Measurements from ENCODE around the gene SH2D3C.

The SH2D3C gene

DNA sequence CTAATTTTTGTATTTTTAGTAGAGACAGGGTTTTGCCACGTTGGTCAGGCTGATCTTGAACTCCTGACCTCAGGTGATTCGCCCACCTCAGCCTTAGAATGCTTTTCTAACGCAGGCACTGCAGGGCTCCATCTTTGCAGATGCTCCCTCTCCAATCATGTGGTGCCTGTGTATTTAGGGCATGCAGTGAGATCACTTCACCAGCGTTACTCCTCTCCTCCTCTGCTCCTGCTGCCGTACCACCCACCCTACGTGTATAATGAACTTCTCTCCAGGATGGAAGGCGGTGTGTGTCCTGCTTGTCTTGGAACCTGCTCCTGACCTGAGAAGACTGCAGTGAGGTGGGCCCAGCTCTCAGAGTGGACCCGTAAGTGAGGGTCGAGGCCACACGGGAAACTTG lies 85.3 kb downstream of the SH2D3C start (continued):
- TF ChIP-seq, protein P1, sequence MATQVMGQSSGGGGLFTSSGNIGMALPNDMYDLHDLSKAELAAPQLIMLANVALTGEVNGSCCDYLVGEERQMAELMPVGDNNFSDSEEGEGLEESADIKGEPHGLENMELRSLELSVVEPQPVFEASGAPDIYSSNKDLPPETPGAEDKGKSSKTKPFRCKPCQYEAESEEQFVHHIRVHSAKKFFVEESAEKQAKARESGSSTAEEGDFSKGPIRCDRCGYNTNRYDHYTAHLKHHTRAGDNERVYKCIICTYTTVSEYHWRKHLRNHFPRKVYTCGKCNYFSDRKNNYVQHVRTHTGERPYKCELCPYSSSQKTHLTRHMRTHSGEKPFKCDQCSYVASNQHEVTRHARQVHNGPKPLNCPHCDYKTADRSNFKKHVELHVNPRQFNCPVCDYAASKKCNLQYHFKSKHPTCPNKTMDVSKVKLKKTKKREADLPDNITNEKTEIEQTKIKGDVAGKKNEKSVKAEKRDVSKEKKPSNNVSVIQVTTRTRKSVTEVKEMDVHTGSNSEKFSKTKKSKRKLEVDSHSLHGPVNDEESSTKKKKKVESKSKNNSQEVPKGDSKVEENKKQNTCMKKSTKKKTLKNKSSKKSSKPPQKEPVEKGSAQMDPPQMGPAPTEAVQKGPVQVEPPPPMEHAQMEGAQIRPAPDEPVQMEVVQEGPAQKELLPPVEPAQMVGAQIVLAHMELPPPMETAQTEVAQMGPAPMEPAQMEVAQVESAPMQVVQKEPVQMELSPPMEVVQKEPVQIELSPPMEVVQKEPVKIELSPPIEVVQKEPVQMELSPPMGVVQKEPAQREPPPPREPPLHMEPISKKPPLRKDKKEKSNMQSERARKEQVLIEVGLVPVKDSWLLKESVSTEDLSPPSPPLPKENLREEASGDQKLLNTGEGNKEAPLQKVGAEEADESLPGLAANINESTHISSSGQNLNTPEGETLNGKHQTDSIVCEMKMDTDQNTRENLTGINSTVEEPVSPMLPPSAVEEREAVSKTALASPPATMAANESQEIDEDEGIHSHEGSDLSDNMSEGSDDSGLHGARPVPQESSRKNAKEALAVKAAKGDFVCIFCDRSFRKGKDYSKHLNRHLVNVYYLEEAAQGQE (tag by site-specific recombination; IDR thresholded peaks at IDR 0.05), result no peak

DNA sequence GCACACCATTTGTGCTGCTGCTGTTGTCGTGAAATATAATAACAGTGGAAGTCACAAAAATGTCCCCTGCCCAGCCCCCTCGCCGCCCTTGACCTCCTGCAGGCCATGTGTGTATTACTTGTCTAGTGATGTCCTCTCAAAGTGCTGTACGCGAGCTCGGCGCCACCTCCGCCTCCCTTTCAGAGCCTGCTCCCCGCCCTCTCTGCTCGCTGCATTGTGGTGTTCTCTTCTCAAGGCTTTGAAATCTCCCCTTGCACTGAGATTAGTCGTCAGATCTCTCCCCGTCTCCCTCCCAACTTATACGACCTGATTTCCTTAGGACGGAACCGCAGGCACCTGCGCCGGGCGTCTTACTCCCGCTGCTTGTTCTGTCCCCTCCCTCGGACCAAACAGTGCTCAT lies 86.4 kb downstream of the SH2D3C start:
- TF ChIP-seq GLI4 (tag by site-specific recombination; IDR thresholded peaks at IDR 0.05), result no peak
- no peak for TF ChIP-seq ZNF514 (tag by site-specific recombination; IDR thresholded peaks at IDR 0.05)
- TF ChIP-seq ZNF585B (tag by site-specific recombination; IDR thresholded peaks at IDR 0.05), result no peak
- no peak for TF ChIP-seq ZNF596 (tag by site-specific recombination; IDR thresholded peaks at IDR 0.05)
- TF ChIP-seq ZNF423 (tag by site-specific recombination; IDR thresholded peaks at IDR 0.05), result no peak
- no peak for TF ChIP-seq ZNF660 (tag by site-specific recombination; IDR thresholded peaks at IDR 0.05)
- TF ChIP-seq, protein P2, sequence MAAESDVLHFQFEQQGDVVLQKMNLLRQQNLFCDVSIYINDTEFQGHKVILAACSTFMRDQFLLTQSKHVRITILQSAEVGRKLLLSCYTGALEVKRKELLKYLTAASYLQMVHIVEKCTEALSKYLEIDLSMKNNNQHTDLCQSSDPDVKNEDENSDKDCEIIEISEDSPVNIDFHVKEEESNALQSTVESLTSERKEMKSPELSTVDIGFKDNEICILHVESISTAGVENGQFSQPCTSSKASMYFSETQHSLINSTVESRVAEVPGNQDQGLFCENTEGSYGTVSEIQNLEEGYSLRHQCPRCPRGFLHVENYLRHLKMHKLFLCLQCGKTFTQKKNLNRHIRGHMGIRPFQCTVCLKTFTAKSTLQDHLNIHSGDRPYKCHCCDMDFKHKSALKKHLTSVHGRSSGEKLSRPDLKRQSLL (tag by site-specific recombination; IDR thresholded peaks at IDR 0.05), result no peak
- TF ChIP-seq ZNF292 (tag by site-specific recombination; IDR thresholded peaks at IDR 0.05; ENCODE audit: borderline replicate concordance, low read depth), result no peak
- TF ChIP-seq MZF1 (tag by site-specific recombination; IDR thresholded peaks at IDR 0.05; ENCODE audit: borderline replicate concordance), result no peak
- TF ChIP-seq, protein P3, sequence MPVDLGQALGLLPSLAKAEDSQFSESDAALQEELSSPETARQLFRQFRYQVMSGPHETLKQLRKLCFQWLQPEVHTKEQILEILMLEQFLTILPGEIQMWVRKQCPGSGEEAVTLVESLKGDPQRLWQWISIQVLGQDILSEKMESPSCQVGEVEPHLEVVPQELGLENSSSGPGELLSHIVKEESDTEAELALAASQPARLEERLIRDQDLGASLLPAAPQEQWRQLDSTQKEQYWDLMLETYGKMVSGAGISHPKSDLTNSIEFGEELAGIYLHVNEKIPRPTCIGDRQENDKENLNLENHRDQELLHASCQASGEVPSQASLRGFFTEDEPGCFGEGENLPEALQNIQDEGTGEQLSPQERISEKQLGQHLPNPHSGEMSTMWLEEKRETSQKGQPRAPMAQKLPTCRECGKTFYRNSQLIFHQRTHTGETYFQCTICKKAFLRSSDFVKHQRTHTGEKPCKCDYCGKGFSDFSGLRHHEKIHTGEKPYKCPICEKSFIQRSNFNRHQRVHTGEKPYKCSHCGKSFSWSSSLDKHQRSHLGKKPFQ (tag by site-specific recombination; IDR thresholded peaks at IDR 0.05), result no peak
- TF ChIP-seq ZNF792 (tag by site-specific recombination; IDR thresholded peaks at IDR 0.05), result no peak
- TF ChIP-seq, protein P4, sequence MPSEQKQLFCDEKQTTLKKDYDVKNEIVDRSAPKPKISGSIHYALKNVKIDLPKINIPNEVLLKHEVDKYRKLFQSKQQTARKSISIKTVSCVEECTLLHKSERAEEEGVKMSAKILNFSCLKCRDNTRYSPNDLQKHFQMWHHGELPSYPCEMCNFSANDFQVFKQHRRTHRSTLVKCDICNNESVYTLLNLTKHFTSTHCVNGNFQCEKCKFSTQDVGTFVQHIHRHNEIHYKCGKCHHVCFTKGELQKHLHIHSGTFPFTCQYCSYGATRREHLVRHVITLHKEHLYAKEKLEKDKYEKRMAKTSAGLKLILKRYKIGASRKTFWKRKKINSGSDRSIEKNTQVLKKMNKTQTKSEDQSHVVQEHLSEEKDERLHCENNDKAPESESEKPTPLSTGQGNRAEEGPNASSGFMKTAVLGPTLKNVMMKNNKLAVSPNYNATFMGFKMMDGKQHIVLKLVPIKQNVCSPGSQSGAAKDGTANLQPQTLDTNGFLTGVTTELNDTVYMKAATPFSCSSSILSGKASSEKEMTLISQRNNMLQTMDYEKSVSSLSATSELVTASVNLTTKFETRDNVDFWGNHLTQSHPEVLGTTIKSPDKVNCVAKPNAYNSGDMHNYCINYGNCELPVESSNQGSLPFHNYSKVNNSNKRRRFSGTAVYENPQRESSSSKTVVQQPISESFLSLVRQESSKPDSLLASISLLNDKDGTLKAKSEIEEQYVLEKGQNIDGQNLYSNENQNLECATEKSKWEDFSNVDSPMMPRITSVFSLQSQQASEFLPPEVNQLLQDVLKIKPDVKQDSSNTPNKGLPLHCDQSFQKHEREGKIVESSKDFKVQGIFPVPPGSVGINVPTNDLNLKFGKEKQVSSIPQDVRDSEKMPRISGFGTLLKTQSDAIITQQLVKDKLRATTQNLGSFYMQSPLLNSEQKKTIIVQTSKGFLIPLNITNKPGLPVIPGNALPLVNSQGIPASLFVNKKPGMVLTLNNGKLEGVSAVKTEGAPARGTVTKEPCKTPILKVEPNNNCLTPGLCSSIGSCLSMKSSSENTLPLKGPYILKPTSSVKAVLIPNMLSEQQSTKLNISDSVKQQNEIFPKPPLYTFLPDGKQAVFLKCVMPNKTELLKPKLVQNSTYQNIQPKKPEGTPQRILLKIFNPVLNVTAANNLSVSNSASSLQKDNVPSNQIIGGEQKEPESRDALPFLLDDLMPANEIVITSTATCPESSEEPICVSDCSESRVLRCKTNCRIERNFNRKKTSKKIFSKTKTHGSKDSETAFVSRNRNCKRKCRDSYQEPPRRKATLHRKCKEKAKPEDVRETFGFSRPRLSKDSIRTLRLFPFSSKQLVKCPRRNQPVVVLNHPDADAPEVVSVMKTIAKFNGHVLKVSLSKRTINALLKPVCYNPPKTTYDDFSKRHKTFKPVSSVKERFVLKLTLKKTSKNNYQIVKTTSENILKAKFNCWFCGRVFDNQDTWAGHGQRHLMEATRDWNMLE (tag by site-specific recombination; conservative IDR thresholded peaks at IDR 0.05; ENCODE audit: low read depth), result no peak
- no peak for TF ChIP-seq ZNF140 (tag by site-specific recombination; IDR thresholded peaks at IDR 0.05)
- TF ChIP-seq, protein P5, sequence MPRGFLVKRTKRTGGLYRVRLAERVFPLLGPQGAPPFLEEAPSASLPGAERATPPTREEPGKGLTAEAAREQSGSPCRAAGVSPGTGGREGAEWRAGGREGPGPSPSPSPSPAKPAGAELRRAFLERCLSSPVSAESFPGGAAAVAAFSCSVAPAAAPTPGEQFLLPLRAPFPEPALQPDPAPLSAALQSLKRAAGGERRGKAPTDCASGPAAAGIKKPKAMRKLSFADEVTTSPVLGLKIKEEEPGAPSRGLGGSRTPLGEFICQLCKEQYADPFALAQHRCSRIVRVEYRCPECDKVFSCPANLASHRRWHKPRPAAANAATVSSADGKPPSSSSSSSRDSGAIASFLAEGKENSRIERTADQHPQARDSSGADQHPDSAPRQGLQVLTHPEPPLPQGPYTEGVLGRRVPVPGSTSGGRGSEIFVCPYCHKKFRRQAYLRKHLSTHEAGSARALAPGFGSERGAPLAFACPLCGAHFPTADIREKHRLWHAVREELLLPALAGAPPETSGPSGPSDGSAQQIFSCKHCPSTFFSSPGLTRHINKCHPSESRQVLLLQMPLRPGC (tag by site-specific recombination; IDR thresholded peaks at IDR 0.05), result no peak
- H3K9me3 ChIP-seq (ENCODE audit: control insufficient read depth, insufficient read depth, low read depth, low read length), result no peaks in the 10 kb centered on the region
- H3K4me3 ChIP-seq (ENCODE audit: low read depth, low read length), result no peak overlapping the region
- ChIA-PET POLR2A (no interaction called here), CTCF (interaction anchor here (0.7 to 1.0 kb wide), 2 partner anchors 42 to 189 kb away, joined by 3 to 4 read pairs; no protein-coding TSS in a partner anchor)
- H3K4me1 ChIP-seq (ENCODE audit: control insufficient read depth, insufficient read depth, low read length), result no peaks in the 10 kb centered on the region
- peaks cover 0 to 36% of the 10 kb centered on the region in 2 experiments; a peak in 1 of 3 replicates for H3K36me3 ChIP-seq (ENCODE audit: control insufficient read depth in 2 of 2, insufficient read depth in 1 of 2, low read length in 2 of 2)
- no peak overlapping the region for H3K27ac ChIP-seq (ENCODE audit: extremely low read depth, low read depth, low read length)

Data from HEK293 (cell line).